Measurements from ENCODE around the gene DCLK2. TPM values are rescaled to one million over a fixed set of nuclear protein-coding genes. Genes with fewer than 3 reads are reported as not detected.
A peak's percentile ranks its signal among the peaks of the same experiment; 100 is the strongest.

Gene DCLK2
- 1 to 10 TPM; 3.1 to 3.9 TPM for total RNA-seq

DNA sequence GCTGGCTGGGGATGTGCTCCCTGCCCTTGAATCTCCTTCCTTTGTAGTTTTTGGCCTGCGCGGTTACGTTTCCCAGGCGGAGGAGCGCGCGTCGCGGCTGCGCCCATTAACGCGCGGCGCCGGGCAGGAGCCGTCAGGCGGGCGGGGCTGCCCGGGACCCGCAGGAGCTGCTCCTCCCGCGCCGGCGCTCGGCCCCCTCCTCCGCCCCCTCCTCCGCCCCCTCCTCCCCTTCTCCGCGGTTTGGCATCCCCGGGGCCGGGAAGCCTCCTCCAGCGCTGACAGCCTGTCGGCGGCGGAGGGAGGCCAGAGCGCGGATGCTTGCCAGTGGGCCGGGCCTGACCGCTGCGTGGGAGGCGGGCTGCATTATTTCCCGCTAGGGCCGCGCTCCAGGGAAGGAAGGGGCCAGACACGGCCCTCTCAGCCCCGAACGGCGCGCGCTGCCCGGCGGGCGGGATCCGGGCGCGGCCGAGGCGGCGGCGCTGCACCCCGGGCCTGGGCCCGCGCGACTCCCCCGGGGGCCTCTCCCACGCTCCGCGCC lies at the start of gene DCLK2:
DCLK2 (plus strand) TSS at position 405 of the 538 bp plus-strand sequence. CDS start 583 bp downstream, outside the sequence.
- Histone ChIP-seq H3K27ac (peak within 1 kb of the TSS; percentile 65), H3K9me3 (no peaks in the 10 kb centered on the region), H3K4me3 (peak within 1 kb of the TSS; percentile 60), H3K36me3 (no peaks in the 10 kb centered on the region), H3K27me3 (no peaks in the 10 kb centered on the region), H3K9ac (ENCODE audit: low read depth in 2 of 2, low read length in 2 of 2) (peak within 1 kb of the TSS; percentile 56 to 61), H3K4me1 (no peaks in the 10 kb centered on the region)
- intact Hi-C loops (cut with DNase I): loop anchor here (10.0 kb wide), 1 partner anchor 73 kb away; no protein-coding TSS in a partner anchor
- peak; percentile 62 for DNase-seq
- TF ChIP-seq, protein P1, sequence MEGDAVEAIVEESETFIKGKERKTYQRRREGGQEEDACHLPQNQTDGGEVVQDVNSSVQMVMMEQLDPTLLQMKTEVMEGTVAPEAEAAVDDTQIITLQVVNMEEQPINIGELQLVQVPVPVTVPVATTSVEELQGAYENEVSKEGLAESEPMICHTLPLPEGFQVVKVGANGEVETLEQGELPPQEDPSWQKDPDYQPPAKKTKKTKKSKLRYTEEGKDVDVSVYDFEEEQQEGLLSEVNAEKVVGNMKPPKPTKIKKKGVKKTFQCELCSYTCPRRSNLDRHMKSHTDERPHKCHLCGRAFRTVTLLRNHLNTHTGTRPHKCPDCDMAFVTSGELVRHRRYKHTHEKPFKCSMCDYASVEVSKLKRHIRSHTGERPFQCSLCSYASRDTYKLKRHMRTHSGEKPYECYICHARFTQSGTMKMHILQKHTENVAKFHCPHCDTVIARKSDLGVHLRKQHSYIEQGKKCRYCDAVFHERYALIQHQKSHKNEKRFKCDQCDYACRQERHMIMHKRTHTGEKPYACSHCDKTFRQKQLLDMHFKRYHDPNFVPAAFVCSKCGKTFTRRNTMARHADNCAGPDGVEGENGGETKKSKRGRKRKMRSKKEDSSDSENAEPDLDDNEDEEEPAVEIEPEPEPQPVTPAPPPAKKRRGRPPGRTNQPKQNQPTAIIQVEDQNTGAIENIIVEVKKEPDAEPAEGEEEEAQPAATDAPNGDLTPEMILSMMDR (IDR thresholded peaks at IDR 0.05): no peak

DNA sequence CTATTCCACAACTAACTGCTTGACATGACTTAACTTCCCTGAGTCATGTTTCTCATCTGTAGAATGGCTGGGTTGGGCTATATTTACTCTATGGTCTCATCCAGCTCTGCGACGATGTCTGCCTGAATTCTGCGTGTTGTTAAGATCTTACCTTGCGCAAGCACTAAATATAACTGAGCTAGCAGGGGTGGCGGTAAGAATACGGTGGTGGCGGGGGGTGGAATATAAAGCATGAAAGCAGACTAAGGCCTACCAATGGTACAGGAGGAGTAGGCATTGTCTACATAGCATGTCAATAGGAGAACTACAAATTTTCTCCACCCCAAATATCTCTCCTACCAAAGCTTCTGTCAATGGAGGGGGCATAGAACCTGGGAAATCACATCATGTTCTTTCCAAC lies 45.7 kb upstream of the DCLK2 start:
- Histone ChIP-seq H3K9ac (ENCODE audit: low read depth in 2 of 2, low read length in 2 of 2) (no peak overlapping the region), H3K4me3 (no peak overlapping the region), H3K27ac (no peak overlapping the region), H3K27me3 (no peaks in the 10 kb centered on the region), H3K9me3 (no peaks in the 10 kb centered on the region), H3K4me1 (no peaks in the 10 kb centered on the region), H3K36me3 (no peaks in the 10 kb centered on the region)
- no peak for DNase-seq
- TF ChIP-seq, protein P1 (IDR thresholded peaks at IDR 0.05): no peak
- intact Hi-C loops (cut with DNase I): no loop called here

DNA sequence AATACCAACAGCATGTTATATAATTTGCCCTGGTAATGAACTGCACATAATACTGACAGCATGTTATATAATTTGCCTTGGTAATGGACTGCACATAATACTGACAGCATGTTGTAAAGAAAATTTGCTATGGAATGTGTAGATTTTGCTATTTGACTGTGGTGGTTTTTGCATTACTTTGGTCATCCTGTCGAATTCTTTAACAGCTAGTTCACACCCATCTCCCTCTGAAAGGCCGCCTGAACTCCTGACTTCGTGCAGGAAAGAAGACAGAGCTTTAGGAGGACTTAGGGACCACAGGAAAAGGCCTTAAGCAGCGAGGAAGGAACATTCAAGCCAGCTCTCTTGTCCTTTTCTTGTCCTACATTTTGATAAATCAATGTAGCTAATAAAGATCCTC lies 45.2 kb upstream of the DCLK2 start:
- Histone ChIP-seq H3K36me3 (no peaks in the 10 kb centered on the region), H3K9me3 (no peaks in the 10 kb centered on the region), H3K27ac (no peak overlapping the region), H3K4me1 (no peaks in the 10 kb centered on the region), H3K27me3 (no peaks in the 10 kb centered on the region), H3K9ac (ENCODE audit: low read depth in 2 of 2, low read length in 2 of 2) (no peak overlapping the region), H3K4me3 (no peak overlapping the region)
- TF ChIP-seq, protein P1 (IDR thresholded peaks at IDR 0.05): no peak
- intact Hi-C loops (cut with DNase I): no loop called here
- DNase-seq: no peak

DNA sequence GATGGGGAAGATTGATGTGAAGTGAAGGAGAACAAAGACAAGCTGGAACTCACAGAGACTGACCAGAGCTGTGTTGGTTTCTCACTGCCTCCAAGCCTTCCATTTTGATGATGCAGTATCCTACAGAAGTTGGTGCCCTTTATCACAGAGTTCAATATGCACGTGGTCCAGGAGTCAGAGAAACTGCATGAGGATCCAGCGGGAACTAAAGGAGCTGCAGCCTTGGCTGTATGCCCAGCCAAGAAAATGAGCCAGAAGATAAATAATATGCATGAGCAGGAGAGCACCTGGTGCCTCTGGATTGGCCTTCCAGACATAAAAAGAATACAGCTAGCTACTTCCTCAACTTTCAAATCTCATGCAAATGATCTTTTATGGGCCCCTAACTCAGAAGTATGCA lies 44.3 kb upstream of the DCLK2 start:
- Histone ChIP-seq H3K9me3 (no peaks in the 10 kb centered on the region), H3K27ac (no peak overlapping the region), H3K9ac (ENCODE audit: low read depth in 2 of 2, low read length in 2 of 2) (no peak overlapping the region), H3K4me1 (no peaks in the 10 kb centered on the region), H3K4me3 (no peak overlapping the region), H3K36me3 (no peaks in the 10 kb centered on the region), H3K27me3 (no peaks in the 10 kb centered on the region)
- TF ChIP-seq, protein P1 (IDR thresholded peaks at IDR 0.05): no peak
- peak; percentile 77 for DNase-seq
- intact Hi-C loops (cut with DNase I): no loop called here

DNA sequence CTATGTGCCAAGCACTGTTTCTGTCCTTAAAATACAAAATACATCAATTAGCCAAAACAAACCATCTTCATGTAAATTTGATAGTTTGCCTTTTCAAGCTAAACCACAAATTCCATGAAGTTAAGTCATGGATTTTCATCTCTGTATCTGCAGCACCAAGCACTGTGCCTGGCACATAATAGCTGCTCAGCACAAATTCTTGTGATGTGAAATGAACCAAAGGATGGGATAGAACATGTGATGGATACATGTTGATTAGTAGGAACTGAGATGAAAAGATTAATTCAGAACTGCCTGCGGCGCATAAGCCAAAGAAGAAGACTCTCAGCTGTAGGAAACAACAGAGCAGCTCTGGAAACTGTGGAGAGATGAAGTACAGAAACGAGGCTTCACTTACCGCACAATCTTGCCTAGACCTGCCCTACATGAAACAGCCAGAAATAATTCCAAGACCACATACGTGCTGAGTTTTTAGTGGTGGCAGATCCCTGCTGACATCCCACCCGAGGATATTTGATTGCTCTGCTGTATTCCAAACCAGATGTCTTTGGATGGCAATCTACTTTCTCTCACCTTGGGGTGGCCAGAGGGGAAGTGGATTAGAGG lies 40.9 kb upstream of the DCLK2 start:
- Histone ChIP-seq H3K27ac (no peak overlapping the region), H3K36me3 (no peaks in the 10 kb centered on the region), H3K9me3 (no peaks in the 10 kb centered on the region), H3K4me3 (no peak overlapping the region), H3K4me1 (no peaks in the 10 kb centered on the region), H3K27me3 (no peaks in the 10 kb centered on the region), H3K9ac (ENCODE audit: low read depth in 2 of 2, low read length in 2 of 2) (no peak overlapping the region)
- no peak for DNase-seq
- TF ChIP-seq, protein P1 (IDR thresholded peaks at IDR 0.05): no peak
- intact Hi-C loops (cut with DNase I): no loop called here

All from colonic mucosa (tissue), 4 donors.